DMS114 treated with DMSO at 0.1 percent for 48 hours (cell line): ENCODE results near the gene ACSM5.

Source experiments
- DNase-seq: peaks from one replicate; lab custom pipeline; 2025; ENCODE audit not compliant: unreplicated experiment; lab: John Stamatoyannopoulos, UW

ACSM5 gene, protein sequence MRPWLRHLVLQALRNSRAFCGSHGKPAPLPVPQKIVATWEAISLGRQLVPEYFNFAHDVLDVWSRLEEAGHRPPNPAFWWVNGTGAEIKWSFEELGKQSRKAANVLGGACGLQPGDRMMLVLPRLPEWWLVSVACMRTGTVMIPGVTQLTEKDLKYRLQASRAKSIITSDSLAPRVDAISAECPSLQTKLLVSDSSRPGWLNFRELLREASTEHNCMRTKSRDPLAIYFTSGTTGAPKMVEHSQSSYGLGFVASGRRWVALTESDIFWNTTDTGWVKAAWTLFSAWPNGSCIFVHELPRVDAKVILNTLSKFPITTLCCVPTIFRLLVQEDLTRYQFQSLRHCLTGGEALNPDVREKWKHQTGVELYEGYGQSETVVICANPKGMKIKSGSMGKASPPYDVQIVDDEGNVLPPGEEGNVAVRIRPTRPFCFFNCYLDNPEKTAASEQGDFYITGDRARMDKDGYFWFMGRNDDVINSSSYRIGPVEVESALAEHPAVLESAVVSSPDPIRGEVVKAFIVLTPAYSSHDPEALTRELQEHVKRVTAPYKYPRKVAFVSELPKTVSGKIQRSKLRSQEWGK

DNA sequence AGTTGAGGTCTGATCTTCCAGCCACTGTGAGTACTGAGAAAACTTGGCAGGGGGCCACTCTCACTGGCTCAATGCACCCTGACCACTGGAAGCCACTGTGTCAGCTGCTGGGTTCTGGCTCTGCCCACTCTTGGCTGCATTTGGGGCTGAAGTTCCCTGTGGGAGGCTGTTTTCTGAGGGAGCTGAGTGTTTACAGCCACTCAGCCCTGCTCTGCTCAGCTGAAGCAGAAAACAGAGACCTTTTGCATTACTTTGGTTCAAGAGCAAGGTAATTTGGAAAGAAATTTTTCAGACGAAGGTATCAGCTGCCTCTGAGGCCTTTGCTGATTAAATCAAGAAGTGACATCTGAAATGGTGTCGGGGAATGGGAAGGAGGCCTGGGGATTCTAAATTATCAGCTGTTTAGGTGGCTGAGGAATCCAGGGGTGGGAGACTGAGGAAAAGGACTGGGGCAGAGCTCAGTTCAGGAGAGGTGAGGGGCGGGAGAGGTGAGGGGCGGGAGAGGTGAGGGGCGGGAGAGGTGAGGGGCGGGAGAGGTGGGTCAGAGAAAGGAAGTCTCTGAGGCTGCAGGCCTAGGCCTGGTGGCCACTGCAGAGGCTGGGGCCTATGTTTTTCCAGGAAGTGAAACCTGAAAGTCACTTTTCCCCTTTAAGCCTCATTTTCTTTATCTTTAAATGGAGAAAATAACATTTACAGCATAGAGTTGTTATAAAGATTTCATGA is at the start of gene ACSM5:
ACSM5 (plus strand) TSS at position 137 of the 723 bp plus-strand sequence. CDS start 1,951 bp downstream, outside the sequence.
- DNase-seq, result no peak

DNA sequence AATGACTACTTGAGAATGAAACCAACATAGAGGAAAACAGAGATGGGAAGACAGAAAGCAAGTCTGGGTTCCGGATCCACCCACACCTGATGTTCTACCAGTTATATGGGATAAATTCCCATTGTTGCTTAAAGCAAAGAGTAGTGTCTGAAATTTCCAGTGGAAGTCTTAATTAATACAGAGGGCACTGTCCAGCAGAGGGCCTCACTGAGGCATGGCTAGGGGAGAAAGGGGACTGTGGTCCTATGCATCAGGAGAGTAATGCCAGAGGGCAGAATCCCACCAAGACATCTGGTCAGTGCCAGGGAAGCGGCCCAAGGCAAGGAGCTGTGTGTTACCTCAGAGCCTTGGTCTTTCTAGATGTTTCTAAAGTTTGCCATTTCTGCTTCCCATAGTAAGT is 49.3 kb upstream of the ACSM5 start:
- DNase-seq, result no peak

DNA sequence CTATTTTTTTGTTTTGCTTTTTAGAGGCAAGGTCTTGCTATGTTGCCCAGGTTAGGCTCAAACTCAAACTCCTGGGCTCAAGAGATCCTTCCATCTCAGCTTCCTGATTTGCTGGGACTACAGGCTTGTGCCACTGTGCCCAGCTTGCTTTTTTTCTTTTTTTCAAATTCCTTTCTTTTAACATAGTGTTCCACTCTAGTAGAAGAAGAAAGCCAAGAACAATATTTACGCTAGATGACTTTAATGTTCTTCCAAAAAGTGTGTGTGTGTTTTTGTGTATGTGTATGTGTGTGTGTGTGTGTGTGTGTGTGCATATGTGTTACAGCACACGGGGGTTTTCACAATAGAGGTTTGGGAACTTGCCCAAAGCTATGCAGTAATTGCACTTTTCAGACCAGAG is 46.1 kb upstream of the ACSM5 start:
- DNase-seq, result no peak

DNA sequence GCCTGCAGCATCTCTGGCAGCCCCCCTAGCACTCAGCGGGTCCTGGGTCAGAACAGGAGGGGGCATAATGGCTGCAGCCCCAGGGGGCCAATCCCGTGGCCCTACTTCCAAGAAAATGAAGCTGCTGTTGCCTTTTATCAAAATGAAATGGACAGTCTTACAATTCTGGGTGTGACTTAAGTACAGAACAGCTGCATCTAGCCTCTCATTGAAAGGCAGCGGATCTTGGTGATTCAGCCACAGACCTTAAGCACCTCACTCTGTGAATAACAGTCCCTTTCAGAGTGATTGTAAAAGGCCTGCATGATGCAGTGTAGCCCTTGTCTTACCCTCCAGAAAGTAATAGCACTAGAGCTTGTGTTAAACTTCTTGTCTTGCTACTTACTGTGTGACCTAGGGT is 45.3 kb upstream of the ACSM5 start:
- DNase-seq, result no peak

DNA sequence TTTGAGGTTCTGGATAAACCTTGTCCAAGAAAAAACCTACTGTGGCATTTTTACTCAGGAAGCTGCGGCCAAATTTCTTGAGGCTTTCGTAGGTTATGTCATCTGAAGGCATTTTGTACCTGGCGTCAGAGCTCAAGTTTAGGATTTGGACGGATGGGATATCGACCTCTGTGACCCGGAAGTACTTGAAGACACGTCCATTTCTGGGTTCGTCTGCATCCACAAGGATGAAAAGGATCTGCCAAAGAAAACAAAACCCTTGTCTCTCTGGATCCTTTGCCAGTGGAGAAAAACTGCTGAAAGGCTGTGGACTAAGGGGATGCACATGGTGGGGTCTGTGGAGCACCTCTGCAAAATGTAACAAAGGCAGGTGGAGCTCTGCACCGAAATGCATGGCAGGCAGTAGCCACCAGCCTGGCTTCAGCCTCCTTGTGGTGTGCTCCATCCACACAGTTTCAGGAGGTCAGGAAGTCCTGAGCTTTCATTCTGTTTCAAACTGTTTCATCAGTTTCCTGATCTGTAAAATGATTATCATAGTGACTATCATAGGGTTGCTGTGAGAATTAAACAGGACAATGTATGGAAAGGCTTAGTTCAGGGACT is 39.8 kb upstream of the ACSM5 start:
- DNase-seq, result no peak

DNA sequence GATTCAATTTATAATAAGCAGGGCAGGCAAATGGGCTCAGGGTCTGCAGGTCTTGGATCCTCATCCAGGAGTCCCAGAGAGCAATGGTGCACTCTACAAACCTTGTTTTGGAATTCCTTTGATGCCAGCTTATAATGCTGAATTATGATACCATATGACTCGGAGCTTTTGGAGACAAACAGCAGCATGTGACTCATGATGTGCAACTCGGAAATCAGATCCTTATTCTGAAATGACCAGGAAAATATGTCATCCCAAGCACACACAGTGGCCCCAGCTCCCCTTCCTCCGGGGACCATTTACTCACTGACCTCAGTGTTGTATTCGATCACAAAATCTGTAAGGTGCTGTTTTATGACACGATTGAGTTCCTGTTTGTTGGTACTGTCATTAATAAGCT is 36.6 kb upstream of the ACSM5 start:
- DNase-seq, result no peak

DNA sequence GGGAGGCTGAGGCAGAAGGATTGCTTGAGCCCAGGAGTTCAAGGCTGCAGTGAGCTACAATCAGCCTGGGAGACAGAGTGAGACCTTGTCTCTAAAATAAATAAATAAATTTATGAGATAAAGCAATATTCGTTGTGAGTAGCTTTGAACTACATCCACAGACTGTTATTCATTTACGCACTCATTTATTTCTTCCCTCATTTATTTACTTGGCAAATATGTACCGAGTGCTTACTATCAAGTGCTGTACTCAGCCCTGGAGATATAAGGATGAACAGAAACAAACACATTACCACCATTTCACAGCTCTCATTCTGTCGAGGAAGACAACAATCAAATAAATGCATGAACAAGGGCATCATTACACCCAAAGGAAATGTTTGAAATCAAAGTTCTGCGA is 32.2 kb upstream of the ACSM5 start:
- no peak for DNase-seq

DNA sequence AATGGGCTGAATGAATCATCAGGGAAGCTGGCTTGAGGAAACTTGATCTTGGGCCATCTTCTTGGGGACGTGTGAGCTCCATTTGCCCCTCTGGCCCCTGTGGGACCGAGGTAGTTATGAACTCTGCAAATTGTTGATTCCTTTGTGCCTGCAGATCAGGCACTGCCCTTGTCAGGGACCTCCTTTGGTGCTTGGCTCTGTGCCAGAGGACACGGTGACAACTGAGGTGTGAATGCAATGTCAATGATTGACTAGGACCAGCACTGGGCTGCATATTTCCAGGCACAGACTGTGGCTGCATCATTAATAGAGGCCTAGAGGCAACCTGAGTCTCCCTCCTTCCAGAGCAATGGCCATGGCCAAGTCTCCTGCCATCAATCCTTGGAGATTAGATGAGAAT is 28.6 kb upstream of the ACSM5 start:
- no peak for DNase-seq

DNA sequence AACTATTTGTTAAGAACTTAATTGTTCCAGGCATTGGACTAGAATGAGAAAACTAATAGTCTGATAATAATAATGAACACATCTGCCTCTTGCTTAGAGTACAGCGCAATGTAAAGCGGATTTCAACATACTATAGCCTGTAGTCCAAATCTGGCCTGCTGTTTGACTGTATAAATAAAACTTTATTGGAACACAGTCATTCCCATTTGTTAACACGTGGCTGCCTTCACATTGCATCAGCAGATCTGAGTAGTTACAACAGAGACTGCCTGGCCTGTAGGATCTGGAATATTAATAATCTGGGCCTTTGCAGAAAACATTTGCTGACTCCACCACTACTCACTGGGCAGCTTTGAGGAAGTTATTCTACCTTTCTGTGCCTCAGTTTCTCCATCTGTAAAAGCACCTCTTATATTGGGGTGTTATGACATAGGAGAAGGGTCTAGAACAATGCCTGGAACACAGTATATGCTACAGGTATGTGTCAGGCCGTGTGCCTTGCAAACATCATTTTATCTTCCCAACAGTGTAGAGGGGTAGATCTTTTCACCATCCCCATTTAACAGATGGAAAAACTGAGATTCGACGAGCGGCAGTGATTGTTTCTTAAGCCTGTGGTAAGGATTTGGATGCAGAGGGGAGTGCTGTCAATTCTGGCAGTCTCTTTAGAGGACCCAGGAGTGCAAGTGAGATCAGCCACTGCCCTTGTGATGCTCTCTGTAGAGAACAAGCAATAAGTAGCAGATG is 27.0 kb upstream of the ACSM5 start:
- no peak for DNase-seq

DNA sequence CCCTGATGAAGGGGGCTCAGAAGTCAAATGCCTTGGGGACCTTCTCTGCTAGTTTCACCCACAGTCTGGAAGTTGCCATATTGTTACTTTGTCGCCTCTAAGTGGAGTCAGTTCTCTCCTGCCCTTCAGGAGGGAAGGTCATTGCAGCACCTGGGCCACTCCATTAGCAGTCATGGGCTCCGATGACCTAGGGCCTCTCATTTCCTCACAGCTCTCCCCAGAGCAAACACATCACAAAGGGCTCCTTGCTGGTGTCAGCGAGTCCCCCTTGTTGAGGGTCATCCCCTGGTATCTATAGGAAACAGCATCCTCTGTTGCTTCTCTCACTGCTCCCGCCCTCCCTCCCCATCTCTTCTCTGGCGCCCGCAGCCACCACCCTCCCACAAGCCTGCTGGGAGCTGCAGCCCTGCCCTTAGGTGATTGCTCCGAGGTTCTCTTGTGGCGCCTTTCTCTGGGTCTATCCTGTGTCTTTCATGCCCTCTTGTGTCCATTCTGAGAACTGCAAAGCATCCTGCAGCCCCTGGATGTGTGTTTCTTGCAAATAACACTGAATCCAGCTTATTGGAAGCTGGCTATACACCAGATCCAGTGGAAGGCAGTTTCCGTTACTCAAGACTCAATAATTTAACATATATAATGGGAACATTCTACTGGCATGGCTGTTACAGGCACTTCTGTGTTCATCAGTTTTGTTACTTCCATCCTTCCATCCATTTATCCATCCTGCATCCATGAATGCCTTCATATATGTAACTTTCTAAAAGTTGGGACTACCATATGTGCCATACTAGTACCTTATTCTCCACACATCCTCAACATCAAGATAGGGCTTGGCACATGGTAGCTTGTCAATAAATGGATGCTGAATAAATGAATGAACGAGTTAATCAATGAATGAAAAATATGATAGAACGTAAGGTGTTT is 26.0 kb upstream of the ACSM5 start:
- DNase-seq, result peak; percentile 50

DNA sequence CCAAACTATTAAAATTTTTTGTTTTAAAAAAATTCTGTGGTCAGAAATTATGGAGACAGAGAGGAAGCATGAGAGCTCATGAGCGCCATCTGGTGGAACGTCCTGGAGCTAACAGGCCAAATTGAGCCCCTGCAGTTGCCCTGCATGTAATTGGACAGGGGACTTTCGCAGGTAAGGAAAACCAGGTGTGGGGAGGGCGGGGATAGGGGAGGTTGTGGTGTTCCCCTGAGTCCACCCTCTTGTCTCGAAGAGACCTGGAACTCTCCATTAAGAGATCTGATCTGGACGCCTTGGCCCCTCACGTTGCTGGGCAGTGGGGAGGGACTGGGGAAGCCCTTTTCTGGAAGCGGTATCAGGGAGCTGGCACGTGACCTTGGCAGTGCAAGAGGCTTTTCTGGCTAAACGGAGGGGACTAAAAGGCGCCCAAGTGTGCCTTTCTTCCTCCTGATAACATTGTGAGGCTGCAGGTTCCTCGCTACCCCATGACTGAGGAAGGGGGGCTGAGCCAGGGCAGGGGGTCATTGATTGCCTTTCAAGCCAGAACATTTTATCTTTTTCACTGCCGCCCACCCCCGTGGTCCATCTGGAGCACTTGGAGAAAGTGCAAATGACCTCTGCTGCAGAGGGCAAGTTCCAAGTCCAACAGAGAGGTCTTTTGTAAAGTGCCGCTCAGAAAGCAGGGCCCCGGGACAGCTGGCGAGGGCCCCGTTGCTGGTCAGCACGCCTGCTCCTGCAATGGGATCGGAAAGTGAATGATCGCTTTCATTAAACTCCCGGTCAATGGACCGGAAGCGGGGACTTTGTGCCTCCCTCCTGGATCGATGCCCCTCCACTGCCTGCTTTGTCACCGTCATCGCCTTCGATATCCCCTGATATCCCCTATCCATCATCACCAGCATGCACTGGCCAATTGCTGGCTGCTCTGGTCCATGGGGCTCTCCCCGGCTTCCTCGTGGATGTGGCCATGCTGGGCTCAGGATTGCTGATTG is 23.2 kb upstream of the ACSM5 start:
- peak; percentile 36 for DNase-seq

DNA sequence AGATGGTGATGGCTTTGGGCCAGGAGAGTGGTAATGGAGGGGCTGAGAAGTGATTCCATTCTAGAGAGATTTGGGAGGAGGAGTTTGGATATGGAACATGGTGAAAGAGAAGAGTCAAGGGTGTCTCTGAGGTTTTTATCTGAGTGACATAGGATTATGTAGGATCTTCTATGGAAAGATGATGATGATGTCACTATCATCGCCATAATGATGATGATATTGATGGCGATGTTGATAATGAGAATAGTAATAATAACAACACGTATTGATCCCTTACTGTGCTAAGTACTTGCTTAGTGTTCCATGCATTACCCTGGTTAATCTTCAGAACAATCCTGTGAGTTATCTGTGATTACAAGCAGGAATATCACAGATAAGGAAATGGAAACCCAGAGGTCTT is 21.4 kb upstream of the ACSM5 start:
- DNase-seq, result no peak

DNA sequence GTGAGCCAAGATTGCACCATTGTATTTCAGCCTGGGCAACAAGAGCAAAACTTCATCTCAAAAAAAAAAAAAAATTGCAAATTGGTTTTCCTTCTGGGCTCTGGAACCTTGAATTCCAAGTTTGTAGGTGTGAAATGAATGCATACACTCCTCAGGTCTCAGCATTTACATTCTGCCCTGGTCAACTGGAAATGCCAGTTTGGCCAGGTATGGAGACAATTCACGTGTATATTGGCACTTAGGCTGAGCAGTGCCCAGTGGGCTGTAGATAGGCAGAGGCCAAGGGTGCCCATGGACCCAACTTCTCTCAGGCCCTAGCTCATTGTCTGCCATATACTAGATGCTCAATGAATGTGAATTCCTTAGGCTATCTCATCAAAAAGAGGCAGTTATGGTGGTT is 20.5 kb upstream of the ACSM5 start:
- no peak for DNase-seq

DNA sequence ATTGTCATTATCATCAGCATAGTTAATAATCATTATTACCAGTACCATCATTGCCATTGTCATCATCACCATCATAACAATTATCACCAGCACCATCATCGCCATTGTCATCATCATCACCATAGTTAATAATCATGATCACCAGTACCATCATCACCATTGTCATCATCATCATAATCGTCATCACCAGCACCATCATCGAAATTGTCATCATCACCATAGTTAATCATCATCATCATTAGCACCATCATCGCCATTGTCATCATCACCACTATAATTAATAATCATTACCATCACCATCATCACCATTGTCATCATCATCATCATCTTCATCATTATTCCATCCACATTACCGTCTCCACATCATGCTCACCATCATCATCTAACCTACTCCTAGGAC is 18.3 kb upstream of the ACSM5 start:
- no peak for DNase-seq

DNA sequence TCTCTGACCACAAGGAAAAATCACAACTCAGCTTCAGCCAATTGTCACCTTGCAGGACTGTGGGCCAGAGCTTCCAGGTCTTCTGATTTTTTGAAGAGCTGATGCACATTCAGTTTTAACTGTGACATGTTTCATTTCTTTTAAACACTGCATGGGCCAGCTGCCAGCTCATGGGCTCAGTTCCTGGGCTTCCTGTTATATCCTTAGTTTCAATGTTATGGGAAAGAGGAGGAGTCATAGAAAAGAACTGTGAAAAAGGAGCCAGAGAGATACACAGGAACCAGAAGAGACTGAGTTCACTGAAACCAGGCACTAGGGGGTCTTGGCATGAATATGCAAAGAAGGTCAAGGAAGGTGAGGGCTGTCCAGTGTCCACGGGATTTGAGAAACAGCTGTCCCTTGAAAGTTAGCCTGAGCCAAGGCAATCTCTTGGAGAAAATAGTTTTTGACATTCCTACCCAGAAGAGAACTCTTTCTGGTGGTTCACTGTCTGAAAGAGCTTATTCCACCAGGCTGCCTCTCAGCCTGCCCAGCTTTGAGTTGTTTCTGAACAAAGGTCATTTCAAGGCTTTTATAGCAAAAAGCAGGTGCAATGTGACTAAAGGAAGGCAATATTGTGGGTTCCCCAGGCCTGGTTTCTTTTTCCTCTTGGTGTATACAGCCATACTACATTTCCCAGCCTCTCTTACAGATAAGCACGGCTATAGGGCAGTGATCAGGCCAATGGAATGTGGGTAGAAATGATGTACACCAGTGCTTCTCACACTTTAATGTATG is 15.3 kb upstream of the ACSM5 start:
- no peak for DNase-seq

DNA sequence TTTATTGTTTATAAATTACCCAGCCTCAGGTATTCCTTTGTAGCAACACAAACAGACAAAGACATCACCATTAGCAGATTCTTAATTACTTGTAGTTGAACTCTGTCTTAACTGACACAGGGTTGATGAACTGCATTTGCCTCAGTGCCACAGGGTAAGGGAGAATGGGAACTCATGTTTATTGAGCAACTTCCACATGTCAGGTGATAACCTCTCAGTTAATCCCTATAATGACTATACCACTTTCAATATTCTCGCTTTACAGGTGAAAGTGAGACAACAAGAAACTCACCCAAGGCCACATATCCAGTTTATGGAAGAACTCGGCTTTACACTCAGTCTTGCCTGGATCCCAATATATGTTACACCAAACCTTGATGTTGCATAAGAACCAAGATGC is 13.4 kb upstream of the ACSM5 start:
- DNase-seq, result no peak

DNA sequence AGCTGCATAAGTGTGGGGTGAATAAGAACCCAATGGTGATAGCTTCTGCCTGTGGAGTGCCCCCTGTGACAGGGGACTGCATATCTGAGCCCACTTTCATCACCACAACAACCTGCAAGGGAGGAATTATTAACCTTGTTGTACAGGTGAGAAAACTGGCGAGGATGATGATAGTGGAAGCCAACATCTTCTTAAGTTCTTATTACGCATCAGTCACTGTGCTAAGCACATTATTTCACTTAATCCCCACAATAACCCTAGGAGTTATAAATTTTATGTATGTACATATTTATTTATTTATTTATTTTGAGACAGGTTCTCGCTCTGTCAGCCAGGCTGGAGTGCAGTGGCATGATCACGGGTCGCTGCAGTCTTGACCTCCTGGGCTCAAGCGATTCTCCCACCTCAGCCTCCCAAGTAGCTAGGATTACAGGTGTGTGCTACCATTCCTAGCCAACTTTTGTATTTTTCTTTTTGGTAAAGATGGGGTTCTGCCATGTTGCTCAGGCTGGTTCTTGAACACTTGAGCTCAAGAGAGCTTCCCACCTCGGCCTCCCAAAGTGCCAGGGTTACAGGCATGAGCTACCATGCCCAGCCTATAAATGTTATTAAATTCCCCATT is 12.4 kb upstream of the ACSM5 start:
- DNase-seq, result no peak
